ENCODE results near the gene IRX4. TPM values are rescaled to one million over a fixed set of nuclear protein-coding genes. Genes with fewer than 3 reads are reported as not detected.

IRX4 gene
- polyA plus RNA-seq, 1 of the 3 experiments (the other 2 are of a cell fraction), result not detected

DNA sequence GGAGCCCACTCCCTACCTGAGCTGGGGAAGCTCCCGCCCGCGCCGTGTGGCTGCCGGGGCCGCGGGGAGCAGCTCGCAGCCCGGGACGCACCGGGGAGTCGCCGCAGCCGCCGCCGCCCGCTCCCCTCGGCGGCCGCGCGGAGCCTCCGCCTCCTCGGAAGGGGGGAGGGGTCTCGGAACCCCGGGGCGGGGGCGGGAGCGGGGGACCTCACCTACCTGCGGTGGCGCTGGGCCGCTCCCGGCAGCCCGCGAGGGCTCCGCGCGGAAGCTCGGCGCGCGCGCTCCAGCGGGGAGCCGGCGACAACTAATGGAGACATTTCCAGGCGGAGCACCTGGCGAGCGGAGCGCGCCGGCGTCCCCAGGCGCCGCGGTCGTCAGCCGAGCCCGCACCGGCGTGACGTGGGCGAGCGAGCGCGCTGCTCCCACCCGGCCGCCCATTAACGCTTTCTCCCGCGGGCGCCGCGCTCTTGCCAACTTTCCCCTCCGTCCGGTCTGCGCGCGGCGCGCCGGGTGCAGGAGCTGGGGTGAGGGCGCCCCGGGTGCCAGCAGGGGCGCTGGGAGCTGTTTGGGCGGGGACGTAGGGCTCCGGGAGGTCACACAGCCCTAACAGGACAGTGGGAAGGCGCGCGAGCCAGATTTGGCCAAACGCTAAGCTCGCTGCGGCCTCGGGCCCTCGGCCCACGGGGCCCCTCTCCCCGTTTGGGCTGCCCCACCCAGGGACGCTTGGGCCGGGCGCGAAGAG lies 4.3 kb upstream of the IRX4 start:
- Histone ChIP-seq H3K9me2 (no peaks in the 10 kb centered on the region), H3K79me2 (ENCODE audit: insufficient read depth) (no peaks in the 10 kb centered on the region), H3K36me3 (replicated peaks in 1 of 2; ENCODE audit: control insufficient read depth in 1 of 2, insufficient read depth in 2 of 2, low read length in 1 of 2) (no peaks in the 10 kb centered on the region), H3F3A (replicated peaks; ENCODE audit: insufficient read depth) (no peaks in the 10 kb centered on the region), H2AFZ (ENCODE audit: low read depth) (no peak overlapping the region), H3K9ac (no peak overlapping the region), H3K4me1 (ENCODE audit: control insufficient read depth in 1 of 2, insufficient read depth in 2 of 2, low read depth in 1 of 2, low read length in 1 of 2) (no peaks in the 10 kb centered on the region), H3K9me3 (no peaks in the 10 kb centered on the region), H3K27ac (ENCODE audit: low read depth in 2 of 2, low read length in 1 of 2) (no peak overlapping the region), H3K4me2 (no peak overlapping the region), H4K20me1 (ENCODE audit: insufficient read depth) (0 out of 2 replicates have a peak, but pooled peaks cover 4% of the 10 kb centered on the region), H3K27me3 (ENCODE audit: insufficient read depth) (peaks cover 90% of the 10 kb centered on the region), H3K4me3 (ENCODE audit: low read depth in 2 of 2, low read length in 1 of 2) (no peak overlapping the region)
- 3% methylated on average over 22 of the region's 102 CpGs for WGBS (ENCODE audit: low lambda C conversion rate)
- POLR2A ChIA-PET, result no interaction called here
- DNase-seq, result no peak
- TF ChIP-seq JUND (IDR thresholded peaks at IDR 0.05) (no peak), FOXM1 (IDR thresholded peaks at IDR 0.05; ENCODE audit: low read depth) (no peak)
- CTCF ChIA-PET, result no interaction called here

GRCh38 chr5:1885868-1886845 lies 3.4 kb upstream of the IRX4 start:
- no peaks in the 10 kb centered on the region for H3F3A ChIP-seq (replicated peaks; ENCODE audit: insufficient read depth)
- H3K27ac ChIP-seq (ENCODE audit: low read depth in 2 of 2, low read length in 1 of 2), result no peak overlapping the region
- 0 out of 2 replicates have a peak, but pooled peaks cover 4% of the 10 kb centered on the region for H4K20me1 ChIP-seq (ENCODE audit: insufficient read depth)
- H3K9me2 ChIP-seq, result no peaks in the 10 kb centered on the region
- 7% methylated on average over 11 of the region's 75 CpGs for WGBS (ENCODE audit: low lambda C conversion rate)
- no peaks in the 10 kb centered on the region for H3K4me1 ChIP-seq (ENCODE audit: control insufficient read depth in 1 of 2, insufficient read depth in 2 of 2, low read depth in 1 of 2, low read length in 1 of 2)
- H3K36me3 ChIP-seq (replicated peaks in 1 of 2; ENCODE audit: control insufficient read depth in 1 of 2, insufficient read depth in 2 of 2, low read length in 1 of 2), result no peaks in the 10 kb centered on the region
- H3K4me3 ChIP-seq (ENCODE audit: low read depth in 2 of 2, low read length in 1 of 2), result no peak overlapping the region
- TF ChIP-seq MAX (IDR thresholded peaks at IDR 0.05; ENCODE audit: low read depth) (no peak), FOXM1 (IDR thresholded peaks at IDR 0.05; ENCODE audit: low read depth) (no peak), PBX3 (IDR thresholded peaks at IDR 0.05) (no peak), POLR2AphosphoS5 (IDR thresholded peaks at IDR 0.05; ENCODE audit: low read depth, low read length) (no peak), ELF1 (IDR thresholded peaks at IDR 0.05) (no peak), MXI1 (IDR thresholded peaks at IDR 0.05; ENCODE audit: low read depth, low read length) (no peak), MEF2A (IDR thresholded peaks at IDR 0.05; ENCODE audit: borderline replicate concordance, low read depth) (no peak), NFIC (IDR thresholded peaks at IDR 0.05; ENCODE audit: borderline replicate concordance) (no peak), FOXJ3 (CRISPR knock-in tag; IDR thresholded peaks at IDR 0.05) (no peak), TEAD4 (IDR thresholded peaks at IDR 0.05; ENCODE audit: borderline replicate concordance, insufficient read depth) (no peak), CTCF (IDR thresholded peaks at IDR 0.05) (no peak)
- peaks cover 89% of the 10 kb centered on the region for H3K27me3 ChIP-seq (ENCODE audit: insufficient read depth)
- POLR2A ChIA-PET, result no interaction called here
- H3K4me2 ChIP-seq, result no peak overlapping the region
- no peak overlapping the region for H2AFZ ChIP-seq (ENCODE audit: low read depth)
- CTCF ChIA-PET, result no interaction called here
- no peak overlapping the region for H3K9ac ChIP-seq
- no peak for DNase-seq
- H3K9me3 ChIP-seq, result no peaks in the 10 kb centered on the region
- no peaks in the 10 kb centered on the region for H3K79me2 ChIP-seq (ENCODE audit: insufficient read depth)

All from SK-N-SH (cell line).